GM12878 (cell line): ENCODE results near the gene HMGCLL1.

Experiments used
- EZH2 ChIP-seq: IDR thresholded peaks from 2 replicates; pipeline ENCODE4 v1.6.1; 2012; ENCODE audit warnings: low read depth, mild to moderate bottlenecking, control low read depth, inconsistent platforms, low read length, borderline replicate concordance; ENCODE audit not compliant: control insufficient read depth
- TF ChIP-seq, protein P1 (sequence below), 3 experiments: IDR thresholded peaks in 2 of 3; conservative IDR thresholded peaks in 1 of 3; 2 replicates each; pipeline ENCODE4 v1.5.1; 2011; ENCODE audit warnings: low read depth in 3 of 3, low read length in 3 of 3, mild to moderate bottlenecking in 3 of 3, control low read depth in 2 of 3, moderate library complexity in 2 of 3, inconsistent platforms in 1 of 3, mixed read lengths in 1 of 3; ENCODE audit not compliant: control insufficient read depth in 2 of 3, insufficient read depth in 1 of 3; ENCODE audit errors: extremely low read depth in 1 of 3

DNA sequence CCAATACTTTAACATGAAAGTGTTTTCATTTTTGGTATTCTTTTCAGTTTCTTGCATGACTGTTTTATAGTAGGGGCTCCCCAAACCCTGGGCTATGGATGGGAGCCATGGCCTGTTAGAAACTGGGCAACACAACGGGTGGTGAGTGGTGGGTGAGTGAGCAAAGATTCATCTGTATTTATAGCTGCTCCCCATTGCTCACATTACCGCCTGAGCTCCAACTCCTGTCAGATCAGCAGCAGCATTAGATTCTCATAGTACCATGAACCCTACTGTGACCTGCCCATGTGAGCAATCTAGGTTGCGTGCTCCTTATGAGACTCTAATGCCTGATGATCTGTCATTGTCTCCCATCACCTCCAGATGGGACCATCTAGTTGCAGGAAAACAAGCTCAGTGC, 42.3 kb upstream of the HMGCLL1 start:
- TF ChIP-seq, protein P1, sequence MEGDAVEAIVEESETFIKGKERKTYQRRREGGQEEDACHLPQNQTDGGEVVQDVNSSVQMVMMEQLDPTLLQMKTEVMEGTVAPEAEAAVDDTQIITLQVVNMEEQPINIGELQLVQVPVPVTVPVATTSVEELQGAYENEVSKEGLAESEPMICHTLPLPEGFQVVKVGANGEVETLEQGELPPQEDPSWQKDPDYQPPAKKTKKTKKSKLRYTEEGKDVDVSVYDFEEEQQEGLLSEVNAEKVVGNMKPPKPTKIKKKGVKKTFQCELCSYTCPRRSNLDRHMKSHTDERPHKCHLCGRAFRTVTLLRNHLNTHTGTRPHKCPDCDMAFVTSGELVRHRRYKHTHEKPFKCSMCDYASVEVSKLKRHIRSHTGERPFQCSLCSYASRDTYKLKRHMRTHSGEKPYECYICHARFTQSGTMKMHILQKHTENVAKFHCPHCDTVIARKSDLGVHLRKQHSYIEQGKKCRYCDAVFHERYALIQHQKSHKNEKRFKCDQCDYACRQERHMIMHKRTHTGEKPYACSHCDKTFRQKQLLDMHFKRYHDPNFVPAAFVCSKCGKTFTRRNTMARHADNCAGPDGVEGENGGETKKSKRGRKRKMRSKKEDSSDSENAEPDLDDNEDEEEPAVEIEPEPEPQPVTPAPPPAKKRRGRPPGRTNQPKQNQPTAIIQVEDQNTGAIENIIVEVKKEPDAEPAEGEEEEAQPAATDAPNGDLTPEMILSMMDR (IDR thresholded peaks at IDR 0.05 in 2 of 3, conservative IDR thresholded peaks at IDR 0.05 in 1 of 3; ENCODE audit: control insufficient read depth in 2 of 3, extremely low read depth in 1 of 3, insufficient read depth in 1 of 3, low read depth in 3 of 3, low read length in 3 of 3): no peak
- no peak for TF ChIP-seq EZH2
